ENCODE data around the gene CASP8AP2. TPM values are rescaled to one million over a fixed set of nuclear protein-coding genes. Genes with fewer than 3 reads are reported as not detected.

CASP8AP2 gene
- total and polyA plus RNA-seq, 9 of the 15 experiments (the other 6 are each of a cell fraction or from before 2014, with no cell fraction given), result 10.6 to 30.0 (median 19.1) TPM

GRCh38 chr6:89799096-89799495 lies 30.6 kb upstream of the CASP8AP2 start:
- no peak for FAIRE-seq
- no peaks in the 10 kb centered on the region for H3K27me3 ChIP-seq (ENCODE audit: control insufficient read depth in 2 of 2, insufficient read depth in 2 of 2, low read length in 2 of 2)
- no peak for DNase-seq (ENCODE audit: extremely low read depth in 1 of 4, low spot score in 3 of 4)
- ATAC-seq, result no peak
- H3K9me3 ChIP-seq (replicated peaks; ENCODE audit: control insufficient read depth, insufficient read depth, low read depth, low read length), result no peaks in the 10 kb centered on the region
- H3K36me3 ChIP-seq (ENCODE audit: control insufficient read depth, insufficient read depth, low read length), result peaks cover 80% of the 10 kb centered on the region
- H3K4me2 ChIP-seq (ENCODE audit: insufficient read depth, low read length), result no peak overlapping the region
- ChIA-PET CTCF (ENCODE audit: low intra/inter-chr PET ratio) (no interaction called here), POLR2A (interaction anchor here (0.9 kb wide), 1 partner anchor 18 kb away, joined by 3 read pairs; no protein-coding TSS in a partner anchor)
- intact Hi-C loops (cut with micrococcal nuclease), result no loop called here
- peaks cover 50% of the 10 kb centered on the region for H3K79me2 ChIP-seq (ENCODE audit: control insufficient read depth, insufficient read depth, low read length)
- no TSS peak for BruUV-seq (replicated peaks)
- 89% methylated on average over 8 of the region's 8 CpGs for WGBS (ENCODE audit: insufficient coverage, low coverage, missing lambda C conversion rate)
- in situ Hi-C loops (cut with MboI), result no loop called here
- H2AFZ ChIP-seq (ENCODE audit: low read depth, low read length), result no peak overlapping the region
- H3K27ac ChIP-seq (ENCODE audit: extremely low read depth, low read depth, low read length), result no peak overlapping the region
- H3K9ac ChIP-seq (ENCODE audit: insufficient read depth in 1 of 2, low read depth in 2 of 2, low read length in 2 of 2), result no peak overlapping the region
- H3K4me3 ChIP-seq, result no peak overlapping the region
- peaks cover 0 to 3% of the 10 kb centered on the region in 2 experiments; a peak in 1 of 5 replicates for H3K4me1 ChIP-seq (replicated peaks in 1 of 2; ENCODE audit: control insufficient read depth in 2 of 2, insufficient read depth in 2 of 2, low read length in 2 of 2)
- no peaks in the 10 kb centered on the region for H4K20me1 ChIP-seq (replicated peaks; ENCODE audit: control insufficient read depth, insufficient read depth, low read length)
- no peaks in the 10 kb centered on the region for H3K9me1 ChIP-seq (ENCODE audit: control insufficient read depth, insufficient read depth, low read length)
- TF ChIP-seq ARID3B (CRISPR knock-in tag; IDR thresholded peaks at IDR 0.05; ENCODE audit: borderline replicate concordance) (no peak), ARHGAP35 (IDR thresholded peaks at IDR 0.05; ENCODE audit: partially characterized antibody) (no peak), HCFC1 (IDR thresholded peaks at IDR 0.05; ENCODE audit: low read depth, low read length) (no peak), SRSF7 (optimal IDR thresholded peaks at IDR 0.05; ENCODE audit: low read depth, low read length) (no peak), CREBBP (IDR thresholded peaks at IDR 0.05; ENCODE audit: low read depth, low read length) (no peak), GTF2E2 (tag; IDR thresholded peaks at IDR 0.05) (no peak), ZNF239 (CRISPR knock-in tag; IDR thresholded peaks at IDR 0.05) (no peak), KLF6 (CRISPR knock-in tag; IDR thresholded peaks at IDR 0.05; ENCODE audit: borderline replicate concordance) (no peak), RNF219 (CRISPR knock-in tag; IDR thresholded peaks at IDR 0.05) (no peak), EP400 (IDR thresholded peaks at IDR 0.05) (no peak), ZNF384 (IDR thresholded peaks at IDR 0.05; ENCODE audit: low read depth, low read length) (no peak), CEBPG (CRISPR knock-in tag; IDR thresholded peaks at IDR 0.05) (no peak), CEBPG (tag; conservative IDR thresholded peaks at IDR 0.05 in 1 of 2, IDR thresholded peaks at IDR 0.05 in 1 of 2) (no peak), IFI16 (CRISPR knock-in tag; IDR thresholded peaks at IDR 0.05) (no peak), E2F5 (CRISPR knock-in tag; IDR thresholded peaks at IDR 0.05) (no peak), MXI1 (IDR thresholded peaks at IDR 0.05; ENCODE audit: low read depth, low read length) (no peak), SRF (CRISPR knock-in tag; IDR thresholded peaks at IDR 0.05) (no peak), KAT2B (IDR thresholded peaks at IDR 0.05; ENCODE audit: low read depth, low read length) (no peak)
- TF ChIP-seq, protein P1, sequence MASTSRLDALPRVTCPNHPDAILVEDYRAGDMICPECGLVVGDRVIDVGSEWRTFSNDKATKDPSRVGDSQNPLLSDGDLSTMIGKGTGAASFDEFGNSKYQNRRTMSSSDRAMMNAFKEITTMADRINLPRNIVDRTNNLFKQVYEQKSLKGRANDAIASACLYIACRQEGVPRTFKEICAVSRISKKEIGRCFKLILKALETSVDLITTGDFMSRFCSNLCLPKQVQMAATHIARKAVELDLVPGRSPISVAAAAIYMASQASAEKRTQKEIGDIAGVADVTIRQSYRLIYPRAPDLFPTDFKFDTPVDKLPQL (IDR thresholded peaks at IDR 0.05; ENCODE audit: extremely low read depth, insufficient read length), result no peak

All from K562 (cell line).